Activated CD4-positive, alpha-beta memory T cell treated with anti-CD3 and anti-CD28 coated beads for 36 hours (primary cell): Measurements from ENCODE around the gene LMF1. TPM values are rescaled to one million over a fixed set of nuclear protein-coding genes. Genes with fewer than 3 reads are reported as not detected.

ENCODE experiments used
- CTCF ChIA-PET: fragments of 350-600 bp; sonication (Branson Sonifier 250); formaldehyde crosslinking; loops from one replicate; lab custom pipeline; 2021; ENCODE audit warnings: antibody characterized with exemption, inconsistent platforms; lab: Charles Lee
- POLR2A ChIA-PET: fragments of 350-600 bp; sonication (Branson Sonifier 250); formaldehyde crosslinking; loops from one replicate; lab custom pipeline; 2021; ENCODE audit warnings: antibody characterized with exemption; lab: Charles Lee
- DNase-seq: peaks from one replicate; pipeline ENCODE4 v3.0.0-alpha.2; 2020
- H3K27ac Mint-ChIP-seq: one replicate; pipeline ENCODE4 v1.8.0; 2021; ENCODE audit warnings: mixed read lengths
- H3K27me3 Mint-ChIP-seq: one replicate; pipeline ENCODE4 v1.8.0; 2021; ENCODE audit warnings: mixed read lengths
- H3K36me3 Mint-ChIP-seq: one replicate; pipeline ENCODE4 v1.8.0; 2021; ENCODE audit warnings: mixed read lengths
- H3K4me1 Mint-ChIP-seq: one replicate; pipeline ENCODE4 v1.8.0; 2021; ENCODE audit warnings: low read depth, mixed read lengths
- H3K4me3 Mint-ChIP-seq: one replicate; pipeline ENCODE4 v1.8.0; 2021; ENCODE audit warnings: mild to moderate bottlenecking, mixed read lengths
- H3K9me3 Mint-ChIP-seq: one replicate; pipeline ENCODE4 v1.8.0; 2021; ENCODE audit warnings: mixed read lengths
- intact Hi-C: fragments of 100-400 bp; cut with micrococcal nuclease; formaldehyde crosslinking; loops from one replicate; pipeline ENCODE4 v1.15.1; 2023
- total RNA-seq, 2 experiments: library from RNA; stranded (reverse); gene quantifications; one replicate each; pipeline ENCODE4 v1.2.3, GENCODE V29; 2021

LMF1 gene
- total RNA-seq, 2 experiments from 2014 or later = 14.4 to 15.4 TPM

- Mint-ChIP-seq H3K9me3 (no peaks in the 10 kb centered on the region), H3K36me3 (peaks cover 4% of the 10 kb centered on the region), H3K27me3 (no peaks in the 10 kb centered on the region), H3K27ac (no peak overlapping the region), H3K4me1 (no peaks in the 10 kb centered on the region), H3K4me3 (no peak overlapping the region)
- intact Hi-C loops = no loop called here
- no peak for DNase-seq
- POLR2A ChIA-PET = no interaction called here
- CTCF ChIA-PET = no interaction called here
These were observed 59.7 kb downstream of the LMF1 start for GRCh38 chr16:911101-911500.

- no peaks in the 10 kb centered on the region for H3K27me3 Mint-ChIP-seq
- DNase-seq = no peak
- ChIA-PET POLR2A (no interaction called here), CTCF (no interaction called here)
- intact Hi-C loops = no loop called here
- no peak overlapping the region for H3K4me3 Mint-ChIP-seq
- no peak overlapping the region for H3K27ac Mint-ChIP-seq
- H3K36me3 Mint-ChIP-seq = peaks cover 7% of the 10 kb centered on the region
- no peaks in the 10 kb centered on the region for H3K4me1 Mint-ChIP-seq
- no peaks in the 10 kb centered on the region for H3K9me3 Mint-ChIP-seq
These were observed 60.6 kb downstream of the LMF1 start for GRCh38 chr16:910181-910580.

GRCh38 chr16:909281-910000, 61.3 kb downstream of the LMF1 start:
- H3K27ac Mint-ChIP-seq = no peak overlapping the region
- intact Hi-C loops = no loop called here
- CTCF ChIA-PET = no interaction called here
- H3K4me1 Mint-ChIP-seq = no peaks in the 10 kb centered on the region
- no peak overlapping the region for H3K4me3 Mint-ChIP-seq
- no peaks in the 10 kb centered on the region for H3K9me3 Mint-ChIP-seq
- POLR2A ChIA-PET = interaction anchor here (0.6 kb wide), 1 partner anchor 478 kb away, joined by 4 read pairs; no protein-coding TSS in a partner anchor
- no peaks in the 10 kb centered on the region for H3K27me3 Mint-ChIP-seq
- no peak for DNase-seq
- H3K36me3 Mint-ChIP-seq = peaks cover 8% of the 10 kb centered on the region

GRCh38 chr16:908526-909155, 62.1 kb downstream of the LMF1 start:
- Mint-ChIP-seq H3K36me3 (peaks cover 8% of the 10 kb centered on the region), H3K4me3 (no peak overlapping the region), H3K4me1 (no peaks in the 10 kb centered on the region), H3K27me3 (no peaks in the 10 kb centered on the region), H3K27ac (no peak overlapping the region), H3K9me3 (no peaks in the 10 kb centered on the region)
- POLR2A ChIA-PET = interaction anchor here (0.6 kb wide), 1 partner anchor 479 kb away, joined by 4 read pairs; no protein-coding TSS in a partner anchor
- CTCF ChIA-PET = no interaction called here
- intact Hi-C loops = no loop called here
- DNase-seq = no peak

GRCh38 chr16:907842-908241, 62.9 kb downstream of the LMF1 start:
- Mint-ChIP-seq H3K27me3 (no peaks in the 10 kb centered on the region), H3K4me1 (no peaks in the 10 kb centered on the region), H3K36me3 (peaks cover 8% of the 10 kb centered on the region), H3K9me3 (no peaks in the 10 kb centered on the region), H3K27ac (no peak overlapping the region), H3K4me3 (no peak overlapping the region)
- DNase-seq = no peak
- intact Hi-C loops = no loop called here
- POLR2A ChIA-PET = no interaction called here
- CTCF ChIA-PET = no interaction called here

GRCh38 chr16:907361-907760, 63.4 kb downstream of the LMF1 start:
- POLR2A ChIA-PET = no interaction called here
- Mint-ChIP-seq H3K36me3 (peaks cover 8% of the 10 kb centered on the region), H3K4me1 (no peaks in the 10 kb centered on the region), H3K27ac (no peak overlapping the region), H3K9me3 (no peaks in the 10 kb centered on the region), H3K4me3 (no peak overlapping the region), H3K27me3 (no peaks in the 10 kb centered on the region)
- intact Hi-C loops = no loop called here
- CTCF ChIA-PET = no interaction called here
- no peak for DNase-seq

- DNase-seq = no peak
- Mint-ChIP-seq H3K27ac (no peak overlapping the region), H3K4me3 (no peak overlapping the region), H3K36me3 (peaks cover 8% of the 10 kb centered on the region), H3K9me3 (no peaks in the 10 kb centered on the region), H3K4me1 (no peaks in the 10 kb centered on the region), H3K27me3 (no peaks in the 10 kb centered on the region)
- ChIA-PET CTCF (no interaction called here), POLR2A (no interaction called here)
- intact Hi-C loops = no loop called here
These were observed 64.5 kb downstream of the LMF1 start for GRCh38 chr16:906296-906695.

- POLR2A ChIA-PET = no interaction called here
- no peaks in the 10 kb centered on the region for H3K9me3 Mint-ChIP-seq
- H3K4me3 Mint-ChIP-seq = no peak overlapping the region
- H3K27ac Mint-ChIP-seq = no peak overlapping the region
- H3K4me1 Mint-ChIP-seq = no peaks in the 10 kb centered on the region
- no peak for DNase-seq
- no peaks in the 10 kb centered on the region for H3K27me3 Mint-ChIP-seq
- peaks cover 3% of the 10 kb centered on the region for H3K36me3 Mint-ChIP-seq
- CTCF ChIA-PET = no interaction called here
- intact Hi-C loops = no loop called here
These were observed 68.8 kb downstream of the LMF1 start for GRCh38 chr16:901715-902601.

GRCh38 chr16:901149-901548, 69.6 kb downstream of the LMF1 start:
- intact Hi-C loops = no loop called here
- H3K4me1 Mint-ChIP-seq = no peaks in the 10 kb centered on the region

GRCh38 chr16:900211-900610, 70.6 kb downstream of the LMF1 start:
- no peaks in the 10 kb centered on the region for H3K4me1 Mint-ChIP-seq
- no peak overlapping the region for H3K27ac Mint-ChIP-seq

More at GRCh38 chr16:901149-901548, 69.6 kb downstream of the LMF1 start:
- peaks cover 3% of the 10 kb centered on the region for H3K36me3 Mint-ChIP-seq
- H3K4me3 Mint-ChIP-seq = no peak overlapping the region
- no peak overlapping the region for H3K27ac Mint-ChIP-seq
- H3K27me3 Mint-ChIP-seq = no peaks in the 10 kb centered on the region
- ChIA-PET CTCF (no interaction called here), POLR2A (no interaction called here)
- DNase-seq = no peak
- no peaks in the 10 kb centered on the region for H3K9me3 Mint-ChIP-seq

GRCh38 chr16:899683-900060, 71.1 kb downstream of the LMF1 start:
- Mint-ChIP-seq H3K4me3 (no peak overlapping the region), H3K27ac (no peak overlapping the region), H3K4me1 (no peaks in the 10 kb centered on the region), H3K36me3 (no peaks in the 10 kb centered on the region), H3K27me3 (no peaks in the 10 kb centered on the region), H3K9me3 (no peaks in the 10 kb centered on the region)
- ChIA-PET POLR2A (no interaction called here), CTCF (no interaction called here)
- intact Hi-C loops = no loop called here
- DNase-seq = no peak

More at GRCh38 chr16:900211-900610, 70.6 kb downstream of the LMF1 start:
- Mint-ChIP-seq H3K9me3 (no peaks in the 10 kb centered on the region), H3K36me3 (peaks cover 2% of the 10 kb centered on the region), H3K4me3 (no peak overlapping the region), H3K27me3 (no peaks in the 10 kb centered on the region)
- intact Hi-C loops = no loop called here
- no peak for DNase-seq
- POLR2A ChIA-PET = no interaction called here
- CTCF ChIA-PET = no interaction called here
